NCI-H2029 (cell line): ENCODE measurements around the gene MYH6.
"Not testable (repeated sequence)": the region's sequence is repeated elsewhere in the genome, so short reads cannot be mapped to it uniquely, and the experiment has no call there.

ENCODE experiments used
- DNase-seq: peaks from one replicate; lab custom pipeline; 2025; lab: John Stamatoyannopoulos, UW

The MYH6 gene

DNA sequence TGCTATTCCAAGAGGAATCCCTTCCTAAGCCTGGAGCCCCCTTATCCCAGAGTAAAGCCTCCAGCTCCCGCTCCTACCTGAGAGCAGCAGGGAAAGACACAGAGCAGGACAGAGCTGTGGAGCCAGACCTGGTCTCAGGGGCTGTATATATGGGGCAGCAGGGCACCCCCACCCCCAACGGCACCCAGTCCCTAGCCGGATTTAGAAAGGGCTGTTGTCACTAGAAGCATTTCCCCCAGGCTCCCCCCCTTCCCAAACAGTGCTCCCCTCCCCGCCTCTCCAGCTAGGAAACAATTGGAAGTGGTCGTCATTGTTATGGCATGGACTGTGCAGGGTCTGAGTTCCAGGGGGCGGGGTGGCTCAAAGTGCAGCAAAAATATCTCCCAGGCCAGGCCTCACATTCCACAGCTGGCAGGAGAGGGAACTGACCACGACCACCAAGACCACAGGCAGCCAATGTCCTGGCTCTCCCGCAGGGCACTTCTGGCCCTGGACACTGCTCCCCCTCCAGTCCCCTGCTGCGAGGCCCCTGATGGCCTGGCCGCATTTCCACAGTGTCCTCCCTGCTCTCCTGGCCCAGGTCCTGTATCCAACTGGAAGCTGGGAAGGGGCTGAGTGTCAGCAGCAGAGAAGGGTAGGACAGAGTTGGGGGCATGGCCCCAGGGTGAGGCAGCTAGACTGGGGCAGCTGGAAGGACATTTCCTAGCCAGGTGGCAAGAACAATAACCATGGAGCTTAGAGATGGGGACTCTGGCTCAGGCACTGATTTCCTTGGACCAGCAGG is 27.7 kb upstream of the MYH6 start, which contains the start of gene MYH7:
Gene MYH7 (minus strand): TSS at position 118 of the 784 bp plus-strand sequence. CDS start 1,928 bp downstream, outside the sequence.
- no peak for DNase-seq

DNA sequence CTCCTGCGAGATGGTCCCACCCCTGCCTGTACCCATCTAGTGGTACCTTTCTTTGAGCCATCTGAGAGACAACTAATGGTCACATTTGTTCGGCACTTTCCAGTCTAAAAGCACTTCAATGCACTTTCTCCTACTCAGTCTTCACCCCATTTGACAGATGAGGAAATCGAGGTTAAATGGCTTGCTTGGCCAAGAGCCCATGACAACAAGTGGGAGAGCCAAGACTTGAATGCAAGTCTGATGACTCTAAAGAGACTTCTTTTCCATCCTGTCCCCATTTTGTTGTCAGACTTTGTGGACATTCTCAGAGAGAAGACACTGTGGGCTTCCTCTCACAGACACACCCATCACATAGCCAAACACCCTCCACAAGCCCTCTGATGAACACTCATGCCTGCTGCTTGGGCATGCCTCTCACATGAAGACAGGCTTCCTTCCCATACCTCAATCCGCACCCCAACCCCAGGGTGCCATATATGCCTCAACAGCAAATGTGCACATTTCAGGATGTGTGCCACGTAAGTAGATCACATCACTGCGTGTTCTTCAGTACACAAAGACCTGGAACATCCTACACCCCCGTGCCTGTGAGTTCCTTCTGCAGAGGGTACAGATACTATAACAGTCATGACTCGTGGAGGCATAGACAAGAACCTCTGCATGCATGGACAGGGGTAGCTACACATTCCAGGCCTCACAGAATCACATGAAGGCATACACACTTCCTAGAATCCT is 26.6 kb upstream of the MYH6 start:
- no peak for DNase-seq

DNA sequence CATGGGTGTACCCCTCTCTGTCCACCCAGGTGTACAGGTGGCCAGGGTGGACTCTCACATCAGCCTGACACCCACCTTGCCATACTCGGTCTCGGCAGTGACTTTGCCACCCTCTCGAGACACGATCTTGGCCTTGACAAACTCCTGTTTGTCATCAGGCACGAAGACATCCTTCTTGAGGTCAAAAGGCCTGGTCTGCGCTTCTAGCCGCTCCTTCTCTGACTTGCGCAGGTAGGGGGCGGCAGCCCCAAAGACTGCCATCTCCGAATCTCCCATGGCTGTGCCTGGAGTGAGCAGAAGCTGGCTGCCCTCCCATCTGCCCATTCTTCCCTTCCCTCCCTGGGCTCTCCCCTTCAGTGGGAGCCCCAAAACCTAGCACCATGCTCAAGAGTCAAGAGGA is 25.4 kb upstream of the MYH6 start:
- DNase-seq: no peak

DNA sequence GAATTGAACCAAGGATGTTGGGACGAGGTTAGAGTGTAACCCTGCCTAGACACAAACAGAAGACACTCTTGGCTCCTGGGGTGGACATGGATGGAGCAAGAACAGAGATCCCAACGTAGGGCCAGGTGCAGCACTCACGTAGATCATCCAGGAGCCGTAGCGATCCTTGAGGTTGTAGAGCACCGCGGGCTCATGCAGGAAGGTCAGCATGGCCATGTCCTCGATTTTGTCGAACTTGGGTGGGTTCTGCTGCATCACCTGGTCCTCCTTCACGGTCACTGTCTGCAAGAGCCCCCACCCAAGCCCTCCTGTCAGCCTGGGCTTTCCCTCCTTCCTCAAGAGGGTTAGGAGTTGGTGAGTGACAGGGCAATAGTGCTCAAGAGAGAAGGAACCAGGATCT is 24.9 kb upstream of the MYH6 start:
- no peak for DNase-seq

DNA sequence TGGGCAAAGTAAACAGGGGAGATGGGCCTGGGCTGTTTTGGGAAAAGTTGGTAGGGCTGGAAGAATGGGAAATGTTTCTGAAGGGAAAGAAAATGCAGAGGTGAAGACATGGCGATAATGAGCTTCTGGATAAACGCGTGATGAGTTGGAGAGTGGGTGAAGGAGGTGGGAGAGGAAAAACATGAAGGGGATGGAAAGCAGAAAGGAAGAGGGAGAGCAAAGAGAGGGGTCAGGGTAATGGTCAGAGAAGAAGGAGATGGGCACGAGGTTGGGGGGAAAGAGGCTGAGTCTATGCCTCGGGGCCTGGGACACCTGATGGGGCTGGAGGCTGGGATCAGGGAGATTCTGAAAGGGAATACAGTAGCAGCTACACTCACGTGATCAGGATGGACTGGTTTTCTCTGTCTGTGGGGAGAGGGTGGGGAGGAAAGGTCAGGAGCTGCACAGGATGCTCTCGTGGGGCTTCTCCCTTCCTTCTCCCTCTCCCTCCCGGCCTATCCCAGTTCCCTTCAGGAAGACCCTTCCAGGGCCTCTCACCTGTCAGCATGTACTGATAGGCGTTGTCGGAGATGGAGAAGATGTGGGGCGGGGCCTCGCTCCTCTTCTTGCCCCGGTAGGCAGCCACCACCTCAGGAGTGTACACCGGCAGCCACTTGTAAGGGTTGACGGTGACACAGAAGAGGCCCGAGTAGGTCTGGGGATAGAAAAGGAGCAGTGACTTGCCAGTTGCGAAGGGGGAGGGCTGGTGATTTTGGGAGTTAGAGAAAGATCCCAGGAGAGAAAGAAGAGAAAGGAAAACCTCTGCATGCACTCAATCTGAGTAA is 24.2 kb upstream of the MYH6 start:
- DNase-seq: no peak

DNA sequence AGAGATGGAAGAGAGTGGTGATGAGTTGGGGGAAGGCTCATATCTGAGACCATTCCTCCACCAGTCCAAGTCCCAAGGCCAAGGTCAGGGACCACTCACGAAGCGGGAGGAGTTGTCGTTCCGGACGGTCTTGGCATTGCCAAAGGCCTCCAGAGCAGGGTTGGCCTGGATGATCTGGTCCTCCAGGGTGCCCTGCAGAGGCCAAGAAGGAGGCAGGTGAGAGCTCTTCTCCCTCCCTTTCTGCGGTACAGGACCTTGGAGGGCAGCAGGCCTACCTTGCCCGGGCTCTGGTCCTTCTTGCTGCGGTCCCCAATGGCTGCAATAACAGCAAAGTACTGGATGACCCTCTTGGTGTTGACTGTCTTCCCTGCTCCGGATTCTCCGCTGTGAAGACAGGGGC is 23.4 kb upstream of the MYH6 start:
- DNase-seq: no peak

DNA sequence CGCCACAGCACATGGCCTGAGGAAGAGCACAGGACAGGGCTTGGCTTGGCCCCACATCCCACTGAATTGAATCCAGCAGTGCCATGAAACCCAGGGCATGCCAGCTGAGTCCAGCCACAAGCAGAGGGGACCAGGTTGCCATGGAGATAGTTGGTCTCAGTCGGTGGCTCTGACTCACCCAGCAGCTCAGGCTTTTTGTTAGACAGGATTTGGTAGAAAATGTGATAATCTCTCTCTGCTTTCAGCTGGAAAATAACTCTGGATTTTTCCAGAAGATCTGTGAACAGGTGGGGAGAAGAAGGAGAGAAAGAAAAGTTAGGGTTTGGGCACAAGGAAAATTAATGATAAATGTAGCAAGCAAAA is 22.6 kb upstream of the MYH6 start:
- no peak for DNase-seq

DNA sequence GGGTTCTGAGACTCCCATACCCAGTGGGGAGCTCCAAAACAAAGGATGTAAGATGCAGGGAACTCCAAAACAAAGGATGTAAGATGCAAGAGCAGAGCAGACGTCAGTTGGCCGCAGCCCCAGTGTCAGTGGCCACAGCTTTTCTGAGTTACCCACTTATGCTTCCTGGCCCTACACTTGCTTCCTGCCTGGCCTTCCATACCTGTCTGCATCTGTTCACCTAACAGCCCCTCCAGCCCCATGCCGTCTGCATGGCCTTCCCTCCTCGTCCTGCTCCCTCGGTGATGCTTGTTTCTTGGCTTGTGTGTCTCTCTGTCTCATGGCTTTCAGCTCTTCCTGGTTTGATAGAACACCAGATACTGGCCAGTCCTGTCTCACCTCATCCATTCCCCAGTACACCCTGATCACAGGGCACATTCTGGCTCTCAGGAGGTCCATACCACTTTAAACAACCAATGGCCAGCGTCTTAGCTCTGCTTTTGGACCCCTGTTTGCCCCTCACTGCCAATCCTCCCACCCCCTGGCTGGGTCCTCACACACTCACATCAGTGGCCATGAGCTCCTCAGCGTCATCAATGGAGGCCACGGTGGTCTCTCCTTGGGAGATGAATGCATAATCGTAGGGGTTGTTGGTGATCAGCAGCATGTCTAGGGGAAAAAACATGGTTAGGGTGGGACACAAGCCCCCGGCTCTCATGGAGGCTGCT is 22.1 kb upstream of the MYH6 start:
- DNase-seq: no peak

DNA sequence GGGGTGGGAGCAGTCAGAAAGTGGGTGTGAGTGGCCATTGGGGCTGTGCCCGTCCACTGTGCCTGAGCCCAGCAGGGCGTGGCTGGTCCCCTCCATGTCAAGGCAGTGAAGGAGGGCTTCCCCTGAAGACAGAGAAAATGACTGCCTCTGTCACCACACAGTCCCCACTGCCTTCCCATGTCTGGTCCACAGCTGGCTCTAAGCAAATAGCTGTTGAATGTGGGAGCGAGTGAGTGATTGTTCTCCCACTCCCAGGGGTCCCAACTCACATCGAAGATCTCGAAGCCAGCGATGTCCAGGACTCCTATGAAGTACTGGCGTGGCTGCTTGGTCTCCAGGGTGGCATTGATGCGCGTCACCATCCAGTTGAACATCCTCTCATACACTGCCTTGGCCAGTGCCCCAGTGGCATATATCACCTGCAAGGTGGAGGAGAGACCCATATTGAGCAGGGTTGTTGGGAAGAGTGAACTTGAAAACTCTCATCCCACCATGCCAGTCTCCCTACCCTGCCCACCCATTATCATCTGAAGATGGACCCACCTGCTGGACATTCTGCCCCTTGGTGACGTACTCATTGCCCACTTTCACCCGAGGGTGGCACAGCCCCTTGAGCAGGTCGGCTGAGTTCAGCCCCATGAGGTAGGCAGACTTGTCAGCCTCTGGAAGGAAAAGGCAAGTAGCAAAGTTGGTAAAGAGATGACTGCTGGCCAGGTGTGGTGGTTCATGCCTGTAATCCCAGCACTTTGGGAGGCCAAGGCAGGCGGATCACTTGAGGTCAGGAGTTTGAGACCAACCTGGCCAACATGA is 20.8 kb upstream of the MYH6 start:
- no peak for DNase-seq

DNA sequence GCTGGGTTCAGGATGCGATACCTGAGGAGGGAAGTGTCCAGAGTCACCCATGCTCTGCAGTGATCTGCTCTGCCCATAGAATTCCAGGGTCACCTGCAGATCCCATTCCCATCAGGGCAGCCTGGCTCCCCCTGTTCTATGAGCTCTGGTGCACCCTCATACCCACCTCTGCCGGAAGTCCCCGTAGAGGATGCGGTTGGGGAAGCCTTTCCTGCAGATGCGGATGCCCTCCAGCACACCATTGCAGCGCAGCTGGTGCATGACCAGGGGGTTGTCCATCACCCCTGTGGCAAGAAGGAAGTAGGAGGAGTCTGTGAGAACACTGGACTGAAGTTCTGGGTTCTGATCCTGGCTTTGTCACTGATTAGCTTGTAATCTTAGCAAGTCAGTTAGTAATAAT is 17.7 kb upstream of the MYH6 start:
- not testable (repeated sequence) for DNase-seq

DNA sequence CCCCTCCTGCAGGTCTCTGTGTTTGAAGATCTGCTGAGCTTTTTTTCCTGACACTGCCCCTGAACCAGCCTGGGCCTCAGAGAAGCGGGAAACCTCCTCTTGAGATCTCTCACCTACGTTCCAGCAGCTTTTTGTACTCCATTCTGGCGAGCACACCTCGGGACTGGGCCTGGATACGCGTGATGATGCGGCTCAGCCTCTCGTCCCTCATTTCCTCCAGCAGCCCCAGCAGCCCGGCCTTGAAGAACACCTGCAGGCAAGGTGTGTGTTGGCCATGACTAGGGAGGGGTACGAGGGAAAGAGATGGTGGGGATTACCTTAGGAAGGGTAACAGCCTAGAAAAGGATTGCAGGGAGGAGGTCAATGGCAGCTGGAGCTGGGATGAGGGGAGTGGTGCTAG is 17.1 kb upstream of the MYH6 start:
- no peak for DNase-seq

DNA sequence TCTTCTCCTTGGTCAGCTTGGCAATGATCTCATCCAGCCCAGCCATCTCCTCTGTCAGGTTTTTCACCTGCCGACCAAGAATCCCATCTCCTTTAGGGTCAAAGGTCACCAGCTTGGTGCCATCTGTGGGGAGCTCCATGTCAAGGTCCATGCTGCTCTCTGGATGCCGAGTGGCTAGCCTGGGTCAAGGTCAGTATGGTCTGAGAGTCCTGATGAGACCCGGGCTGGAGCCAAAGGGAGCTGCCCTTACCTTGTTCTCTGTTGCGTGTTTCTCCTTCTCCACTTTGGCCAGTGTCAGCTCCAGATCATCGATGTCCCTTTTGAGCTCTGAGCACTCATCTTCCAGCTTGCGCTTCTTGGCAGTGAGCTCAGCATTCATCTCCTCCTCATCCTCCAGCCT is 15.6 kb upstream of the MYH6 start:
- DNase-seq: no peak

DNA sequence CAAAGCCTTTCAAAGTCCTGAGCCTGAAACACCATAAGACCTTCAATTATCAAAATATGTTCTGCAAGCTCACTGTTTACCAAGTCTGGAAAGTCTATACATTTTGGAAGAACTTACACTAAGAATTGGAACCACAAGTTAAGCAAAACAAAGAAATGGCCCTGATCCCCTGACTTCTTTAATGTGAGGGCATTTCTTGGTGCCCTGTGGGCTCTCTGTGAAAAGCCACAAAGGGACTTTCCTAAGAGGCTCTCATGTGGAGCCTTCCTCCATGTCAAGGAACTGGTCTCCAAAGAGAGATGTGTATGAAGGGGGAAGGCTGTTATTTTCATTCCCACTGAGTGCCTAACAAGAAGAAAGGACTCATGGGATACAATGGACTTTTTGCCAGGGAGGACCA is 13.5 kb upstream of the MYH6 start:
- no peak for DNase-seq

DNA sequence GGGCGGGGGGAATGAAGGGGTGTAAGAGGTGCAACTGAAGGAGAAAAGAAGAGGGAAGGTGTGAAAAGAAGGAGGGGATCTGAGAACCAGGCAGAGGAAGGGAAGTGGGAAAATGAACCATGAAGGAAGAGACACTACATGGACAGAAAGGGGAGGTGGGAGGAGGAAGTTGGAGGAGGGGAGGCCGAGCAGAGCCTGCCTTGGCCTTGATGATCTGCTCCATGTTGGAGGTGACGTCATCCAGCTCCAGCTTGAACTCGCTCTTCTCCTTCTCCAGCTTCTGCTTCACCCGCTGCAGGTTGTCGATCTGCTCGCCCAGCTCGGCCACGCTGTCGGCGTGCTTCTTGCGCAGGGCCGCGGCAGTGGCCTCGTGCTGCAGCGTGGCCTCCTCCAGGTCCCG is 11.6 kb upstream of the MYH6 start:
- DNase-seq: not testable (repeated sequence)

DNA sequence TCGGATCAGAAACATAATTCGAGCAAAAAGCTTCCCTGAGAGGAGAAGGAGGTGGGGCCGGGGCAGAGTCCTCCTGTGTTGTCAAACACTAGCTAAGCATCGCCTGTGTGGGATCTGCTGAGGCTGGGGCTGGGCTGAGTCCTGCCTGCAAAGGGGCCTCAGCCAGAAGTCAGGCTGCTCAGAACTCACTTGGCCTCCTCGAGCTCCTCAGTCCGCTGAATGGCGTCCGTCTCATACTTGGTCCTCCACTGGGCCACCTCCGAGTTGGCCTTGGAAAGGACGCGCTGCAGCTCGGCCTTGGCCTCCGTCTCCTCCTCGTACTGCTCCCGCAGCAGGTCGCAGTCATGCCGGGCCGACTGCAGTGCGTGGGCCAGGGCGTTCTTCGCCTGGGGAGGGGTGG is 9.9 kb upstream of the MYH6 start:
- no peak for DNase-seq

DNA sequence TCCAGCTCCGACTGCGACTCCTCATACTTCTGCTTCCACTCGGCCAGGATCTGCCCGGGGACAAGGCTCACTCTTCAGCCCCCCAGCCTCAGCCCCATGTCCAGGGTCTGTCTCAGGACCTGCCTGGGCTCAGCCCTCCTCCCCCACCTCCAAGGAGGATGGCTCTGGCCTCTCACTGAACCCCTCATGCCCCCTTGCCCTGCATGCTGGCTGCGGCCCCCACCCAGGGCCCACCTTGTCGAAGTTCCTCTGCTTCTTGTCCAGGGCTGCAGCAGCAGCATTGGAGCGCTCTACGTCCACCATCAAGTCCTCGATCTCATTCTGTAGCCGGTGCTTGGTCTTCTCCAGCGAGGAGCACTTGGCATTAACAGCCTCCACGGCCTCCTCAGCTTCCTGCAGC is 9.2 kb upstream of the MYH6 start:
- DNase-seq: not testable (repeated sequence)

DNA sequence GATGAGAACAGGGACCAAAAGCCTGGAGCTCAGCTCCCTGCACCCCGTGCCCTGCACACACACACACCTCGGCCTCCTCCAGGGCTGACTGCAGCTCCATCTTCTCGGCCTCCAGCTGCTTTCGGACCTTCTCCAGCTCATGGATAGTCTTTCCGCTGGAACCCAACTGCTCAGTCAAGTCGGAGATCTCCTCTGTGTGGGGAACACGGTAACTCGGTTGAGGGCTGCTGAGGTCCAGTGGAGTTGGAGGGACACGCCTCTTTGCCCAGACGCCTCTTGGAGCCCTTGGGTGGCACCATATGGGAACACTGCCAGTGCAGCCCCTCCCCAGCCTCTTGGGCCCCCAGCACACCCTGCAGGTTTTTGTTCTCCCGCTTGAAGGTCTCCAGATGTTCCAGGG is 8.7 kb upstream of the MYH6 start:
- DNase-seq: no peak

DNA sequence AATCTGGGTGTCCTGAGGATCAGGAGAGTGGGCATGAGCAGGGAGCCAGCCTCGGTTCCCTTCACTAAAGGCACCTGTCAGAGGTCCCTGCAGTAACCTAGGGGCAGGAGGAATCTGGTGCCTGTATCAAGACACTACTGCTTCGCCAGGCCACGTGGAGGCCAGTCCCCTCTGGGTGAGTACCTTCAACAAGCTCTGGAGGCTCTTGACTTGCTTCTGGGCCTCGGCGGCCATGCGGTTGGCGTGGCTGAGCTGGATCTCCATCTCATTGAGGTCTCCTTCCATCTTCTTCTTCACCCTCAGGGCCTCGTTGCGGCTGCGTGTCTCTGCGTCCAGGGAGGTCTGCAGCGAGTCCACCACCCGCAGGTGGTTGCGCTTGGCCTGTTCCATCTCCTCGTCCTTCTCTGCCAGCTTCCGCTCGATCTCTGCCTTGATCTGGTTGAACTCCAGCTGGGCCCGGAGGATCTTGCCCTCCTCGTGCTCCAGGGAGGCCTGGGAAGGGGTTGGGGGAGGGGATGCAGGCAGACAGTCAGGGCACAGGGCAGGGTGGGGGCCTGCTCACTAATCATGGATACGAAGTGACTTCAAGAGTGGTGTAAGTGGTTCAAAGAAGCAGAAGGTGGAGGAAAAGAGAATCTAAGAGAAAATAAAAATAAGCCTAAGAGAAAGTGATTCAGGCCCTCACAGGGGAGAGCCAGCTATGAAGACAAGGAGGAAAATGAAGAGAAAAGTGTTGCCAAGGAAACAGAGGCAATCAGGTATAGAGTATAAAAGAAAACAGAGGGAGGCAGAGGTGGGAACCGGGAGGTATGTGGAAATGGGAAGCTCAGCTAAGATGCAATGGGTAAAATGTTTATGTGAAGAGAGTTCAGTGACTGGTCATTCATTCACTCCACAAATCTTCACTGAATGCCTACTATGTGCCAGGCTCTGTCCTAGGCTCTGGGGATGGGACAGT is 8.0 kb upstream of the MYH6 start:
- DNase-seq: no peak

DNA sequence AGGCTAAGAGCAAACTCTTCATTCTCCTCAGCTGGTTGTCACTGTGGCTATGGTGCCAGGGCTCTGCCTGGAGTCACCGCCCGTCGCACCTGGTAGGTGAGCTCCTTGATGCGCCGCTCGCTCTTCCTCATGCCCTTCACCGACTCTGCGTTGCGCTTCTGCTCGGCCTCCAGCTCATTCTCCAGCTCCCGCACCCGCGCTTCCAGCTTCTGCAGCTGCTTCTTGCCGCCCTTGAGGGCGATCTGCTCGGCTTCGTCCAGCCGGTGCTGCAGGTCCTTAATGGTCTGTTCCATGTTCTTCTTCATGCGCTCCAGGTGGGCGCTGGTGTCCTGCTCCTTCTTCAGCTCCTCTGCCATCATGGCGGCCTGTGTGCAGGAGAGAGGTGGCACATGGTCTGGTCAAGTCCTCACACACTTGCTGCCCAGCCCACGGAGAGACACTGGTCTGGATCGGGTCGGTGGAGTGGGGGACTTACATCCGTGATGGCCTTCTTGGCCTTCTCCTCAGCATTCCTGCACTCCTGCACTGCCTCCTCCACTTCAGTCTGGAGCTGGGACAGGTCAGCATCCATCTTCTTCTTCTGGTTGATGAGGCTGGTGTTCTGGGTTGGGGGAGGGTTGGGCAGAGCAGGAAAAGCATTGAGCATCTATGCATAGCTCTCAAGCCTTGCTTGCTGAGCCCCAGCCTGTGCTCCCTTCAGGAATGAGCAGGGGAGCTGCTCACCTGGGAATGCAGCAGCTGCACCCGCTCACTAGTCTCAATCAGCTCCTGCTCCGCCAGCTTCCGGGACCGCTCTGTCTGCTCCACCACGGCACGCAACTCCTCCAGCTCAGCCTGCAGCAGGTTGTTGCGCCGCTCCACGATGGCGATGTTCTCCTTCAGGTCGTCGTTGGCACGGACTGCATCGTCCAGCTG is 7.1 kb upstream of the MYH6 start:
- DNase-seq: no peak
